Esophagus (tissue), 2 donors: Measurements from ENCODE around the gene RAC3. TPM values are rescaled to one million over a fixed set of nuclear protein-coding genes. Genes with fewer than 3 reads are reported as not detected.

ENCODE experiments used
- H3K27ac ChIP-seq, 2 donors: one replicate each; pipeline ENCODE4 v1.5.1; 2013; ENCODE audit warnings: low read depth in 2 of 2, mild to moderate bottlenecking in 2 of 2, inconsistent platforms in 1 of 2, low read length in 1 of 2, moderate library complexity in 1 of 2
- H3K27me3 ChIP-seq, 2 donors: one replicate each; pipeline ENCODE4 v1.6.1; 2013; ENCODE audit warnings: low read length in 2 of 2, control low read depth in 1 of 2, mild to moderate bottlenecking in 1 of 2; ENCODE audit not compliant: insufficient read depth in 2 of 2, control insufficient read depth in 1 of 2
- H3K36me3 ChIP-seq, 2 donors: one replicate each; pipeline ENCODE4 v1.6.1; 2013; ENCODE audit warnings: low read length in 1 of 2; ENCODE audit not compliant: control insufficient read depth in 2 of 2, insufficient read depth in 2 of 2
- H3K4me1 ChIP-seq, 2 donors: one replicate each; pipeline ENCODE4 v1.6.1; 2013; ENCODE audit warnings: low read length in 1 of 2; ENCODE audit not compliant: control insufficient read depth in 2 of 2, insufficient read depth in 2 of 2
- H3K4me3 ChIP-seq, 2 donors: one replicate each; pipeline ENCODE4 v1.5.1; 2013; ENCODE audit warnings: low read length in 2 of 2, mild to moderate bottlenecking in 2 of 2, low read depth in 1 of 2, moderate library complexity in 1 of 2
- H3K9me3 ChIP-seq, 2 donors: one replicate each; pipeline ENCODE4 v1.6.1; 2013; ENCODE audit warnings: mild to moderate bottlenecking in 2 of 2, low read depth in 1 of 2, low read length in 1 of 2, moderate library complexity in 1 of 2; ENCODE audit not compliant: control insufficient read depth in 2 of 2, insufficient read depth in 1 of 2
- WGBS, 2 donors: extraction: QIAGEN DNeasy Blood & Tissue Kit; methylation state at CpG; one replicate each; pipeline ENCODE4 v1.1.7; 2013; 5-methylcytosine and 5-hydroxymethylcytosine counted together
- polyA plus RNA-seq, 2 donors: library from polyadenylated mRNA; stranded (reverse); fragments of 200-250 nt; gene quantifications; one replicate each; pipeline ENCODE4 v1.2.3, GENCODE V29; 2013
- donor health status: healthy with polysubstance abuse.
- donor health status: Bipolar disorder and iron deficiency.

The RAC3 gene
- polyA plus RNA-seq, 2 donors = 7.1 to 9.6 TPM

DNA sequence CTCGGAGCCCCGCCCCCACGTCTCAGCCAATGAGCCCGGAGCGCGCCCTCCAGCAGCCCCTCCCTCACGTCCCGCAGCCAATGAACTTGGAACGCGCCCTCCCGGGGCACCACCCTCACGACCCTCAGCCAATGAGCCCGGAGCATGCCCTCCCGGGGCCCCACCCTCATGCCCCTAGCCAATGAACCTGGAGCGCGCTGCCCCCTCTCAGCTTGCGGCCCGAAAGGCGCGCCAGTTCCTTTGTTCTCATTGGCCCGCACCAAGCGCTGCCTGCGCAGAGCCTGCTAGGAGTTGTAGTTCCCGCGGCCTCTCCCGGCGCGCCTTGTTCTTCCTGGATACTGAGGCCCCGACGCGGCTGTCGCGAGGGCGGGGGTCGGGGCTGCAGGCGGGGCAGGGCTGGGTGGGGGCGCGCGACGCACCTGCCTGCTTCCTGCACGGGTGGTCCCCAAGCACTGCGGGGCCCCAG, 8.5 kb upstream of the RAC3 start, which contains the start of gene LRRC45:
LRRC45 (plus strand) TSS at position 325 of the 466 bp plus-strand sequence. CDS start 339 bp downstream, outside the sequence.
- H3K4me1 ChIP-seq = peaks cover 2 to 23% of the 10 kb centered on the region in 2 donors
- no peaks in the 10 kb centered on the region for H3K27me3 ChIP-seq
- peak within 1 kb of the TSS; percentile 68 to 78 for H3K27ac ChIP-seq
- H3K36me3 ChIP-seq = peaks cover 0 to 8% of the 10 kb centered on the region in 2 donors
- 0 to 1% methylated on average over 35 to 42 of the region's 42 CpGs for WGBS, 2 donors
- no peaks in the 10 kb centered on the region for H3K9me3 ChIP-seq
- peak within 1 kb of the TSS; percentile 82 to 93 for H3K4me3 ChIP-seq

DNA sequence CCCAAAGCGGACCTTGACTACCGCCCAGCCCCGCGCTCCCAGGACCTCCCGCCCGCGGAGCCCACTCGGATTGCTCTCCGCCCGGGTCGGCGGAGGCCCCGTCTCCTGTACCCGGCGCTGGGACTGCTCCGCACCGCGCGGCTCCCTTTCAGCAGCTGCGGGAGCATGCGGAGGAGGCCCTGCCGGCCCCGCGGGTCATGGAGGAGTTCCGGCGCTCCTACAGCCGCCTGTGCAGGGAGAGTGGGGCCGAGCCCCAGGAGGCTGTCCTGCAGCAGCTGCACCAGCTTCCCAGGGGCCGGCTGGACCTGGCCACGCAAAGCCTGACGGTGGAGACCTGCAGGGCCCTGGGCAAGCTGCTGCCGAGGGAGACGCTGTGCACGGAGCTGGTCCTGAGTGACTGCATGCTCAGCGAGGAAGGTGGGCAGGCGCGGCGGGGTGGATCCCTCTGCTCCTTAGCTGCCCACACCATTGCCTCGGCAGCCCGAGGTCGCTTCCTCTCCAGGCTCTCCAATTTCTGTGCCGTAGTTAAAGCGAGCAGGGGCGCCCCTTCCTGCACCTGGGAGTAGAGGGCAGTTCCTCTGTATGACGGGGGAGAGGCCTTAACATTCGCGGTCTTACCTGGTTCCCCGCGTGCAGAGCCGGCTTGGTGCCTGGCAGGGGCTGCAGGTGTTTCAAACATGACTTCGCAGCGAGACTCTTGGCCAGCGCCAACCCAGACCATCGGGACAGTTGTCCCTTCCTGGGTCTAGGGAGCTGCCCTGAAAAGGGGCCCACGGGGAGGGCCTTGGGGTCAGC, 7.8 kb upstream of the RAC3 start:
- H3K4me1 ChIP-seq = peaks cover 2 to 23% of the 10 kb centered on the region in 2 donors

DNA sequence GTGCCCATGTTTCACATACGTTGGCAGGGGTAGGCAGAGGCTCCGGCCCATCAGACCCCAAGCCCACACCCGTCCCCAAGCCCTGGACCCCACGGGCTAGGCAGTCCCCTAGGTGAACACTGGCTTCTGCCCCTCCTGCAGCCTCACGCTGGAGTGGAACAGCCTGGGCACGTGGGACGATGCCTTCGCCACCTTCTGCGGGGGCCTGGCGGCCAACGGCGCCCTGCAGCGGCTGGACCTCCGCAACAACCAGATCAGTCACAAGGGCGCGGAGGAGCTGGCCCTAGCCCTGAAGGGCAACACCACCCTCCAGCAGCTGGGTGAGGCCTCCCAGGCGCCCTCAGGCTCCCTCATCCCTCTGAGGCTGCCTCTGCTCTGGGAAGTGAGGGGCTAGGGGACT, 6.6 kb upstream of the RAC3 start:
- H3K4me3 ChIP-seq = no peak overlapping the region
- no peaks in the 10 kb centered on the region for H3K27me3 ChIP-seq
- H3K4me1 ChIP-seq = peaks cover 2 to 27% of the 10 kb centered on the region in 2 donors
- 95% methylated on average over 17 of the region's 17 CpGs for WGBS, 2 donors
- H3K36me3 ChIP-seq = peaks cover 0 to 17% of the 10 kb centered on the region in 2 donors
- H3K9me3 ChIP-seq = no peaks in the 10 kb centered on the region
- H3K27ac ChIP-seq = no peak overlapping the region

More for the DNA sequence above, 7.8 kb upstream of the RAC3 start:
- peaks cover 0 to 8% of the 10 kb centered on the region in 2 donors for H3K36me3 ChIP-seq
- H3K9me3 ChIP-seq = no peaks in the 10 kb centered on the region
- peak overlapping the region; percentile 58 to 76 for H3K4me3 ChIP-seq
- H3K27me3 ChIP-seq = no peaks in the 10 kb centered on the region
- no peak overlapping the region for H3K27ac ChIP-seq
- 5 to 7% methylated on average over 38 to 55 of the region's 55 CpGs for WGBS, 2 donors

DNA sequence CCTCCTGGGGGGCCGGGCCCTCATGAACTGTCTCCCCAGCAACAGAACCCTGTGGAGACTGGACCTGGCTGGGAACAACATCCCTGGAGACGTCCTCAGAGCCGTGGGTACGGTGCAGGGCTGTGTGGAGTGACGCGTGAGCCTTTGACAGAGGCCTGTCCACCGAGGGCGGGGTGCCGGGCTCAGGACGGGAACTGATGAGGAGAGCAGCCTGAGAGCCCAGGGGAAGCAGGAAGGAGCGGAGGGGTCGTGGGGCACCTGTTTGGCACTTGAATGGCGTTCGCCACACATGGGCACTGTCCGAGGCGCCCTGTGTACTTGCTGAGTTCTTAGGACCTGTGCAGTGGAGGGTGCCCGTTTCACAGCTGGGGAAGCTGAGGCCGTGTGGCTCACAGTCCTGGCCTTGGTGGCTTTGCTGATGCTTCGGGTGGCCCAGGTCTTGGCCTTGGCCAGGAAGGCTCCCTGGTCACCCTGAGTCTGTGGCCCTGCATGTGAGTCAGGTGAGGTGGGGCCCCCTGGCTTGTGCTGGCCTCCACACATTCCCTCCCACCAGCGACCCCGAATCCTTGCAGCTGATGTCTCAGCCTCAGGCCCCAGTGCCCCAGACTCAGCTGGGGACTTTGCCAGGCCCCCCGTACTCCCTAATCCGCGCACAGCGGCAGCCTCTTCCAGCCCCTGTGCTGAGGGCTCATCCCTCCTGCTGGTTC, 5.9 kb upstream of the RAC3 start:
- Histone ChIP-seq H3K9me3 (no peaks in the 10 kb centered on the region), H3K36me3 (peaks cover 0 to 17% of the 10 kb centered on the region in 2 donors), H3K27me3 (no peaks in the 10 kb centered on the region), H3K27ac (no peak overlapping the region), H3K4me1 (peaks cover 6 to 32% of the 10 kb centered on the region in 2 donors), H3K4me3 (no peak overlapping the region)
- WGBS, 2 donors = 94% methylated on average over 25 of the region's 25 CpGs

DNA sequence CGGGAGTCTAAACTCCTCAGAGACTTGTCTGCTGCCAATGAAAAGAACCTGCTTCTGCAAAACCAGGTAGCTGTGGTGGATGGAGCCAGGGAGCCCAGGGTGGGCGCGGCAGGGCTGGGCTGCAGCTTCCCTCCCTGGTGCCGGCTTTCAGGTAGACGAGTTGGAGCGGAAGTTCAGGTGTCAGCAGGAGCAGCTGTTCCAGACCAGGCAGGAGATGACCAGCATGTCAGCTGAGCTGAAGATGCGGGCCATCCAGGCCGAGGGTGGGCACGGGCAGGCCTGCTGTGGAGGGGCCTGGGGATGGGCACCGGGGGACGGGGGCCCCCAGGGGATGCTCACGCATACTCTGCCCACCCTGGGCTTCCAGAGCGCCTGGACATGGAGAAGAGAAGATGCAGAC, 3.2 kb upstream of the RAC3 start:
- H3K36me3 ChIP-seq = peaks cover 0 to 17% of the 10 kb centered on the region in 2 donors
- no peaks in the 10 kb centered on the region for H3K27me3 ChIP-seq
- H3K9me3 ChIP-seq = no peaks in the 10 kb centered on the region
- H3K4me3 ChIP-seq = no peak overlapping the region
- peaks cover 7 to 23% of the 10 kb centered on the region in 2 donors for H3K4me1 ChIP-seq
- no peak overlapping the region for H3K27ac ChIP-seq
- WGBS, 2 donors = 93% methylated on average over 13 of the region's 13 CpGs

DNA sequence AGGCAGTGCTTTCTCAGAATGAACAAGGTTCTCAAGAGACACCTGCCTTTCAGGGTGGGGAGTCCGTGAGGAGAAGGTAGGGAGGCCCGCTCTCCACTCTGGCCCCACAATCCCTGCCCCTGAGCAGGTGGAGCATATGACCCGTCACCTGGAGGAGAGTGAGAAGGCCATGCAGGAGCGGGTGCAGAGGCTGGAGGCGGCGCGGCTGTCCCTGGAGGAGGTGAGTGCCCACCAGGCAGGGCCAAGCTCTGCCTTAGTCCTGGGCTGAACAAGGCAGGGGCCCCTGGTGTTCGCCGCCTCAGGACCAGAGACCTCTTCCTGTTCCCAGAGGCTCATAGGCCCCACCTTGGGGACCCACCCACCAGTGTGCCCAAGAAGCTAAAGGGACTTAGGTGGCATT, 2.5 kb upstream of the RAC3 start:
- Histone ChIP-seq H3K9me3 (no peaks in the 10 kb centered on the region), H3K4me1 (peaks cover 7 to 18% of the 10 kb centered on the region in 2 donors), H3K4me3 (no peak overlapping the region), H3K36me3 (peaks cover 0 to 17% of the 10 kb centered on the region in 2 donors), H3K27ac (no peak overlapping the region), H3K27me3 (no peaks in the 10 kb centered on the region)
- WGBS, 2 donors = 93 to 97% methylated on average over 9 of the region's 9 CpGs

DNA sequence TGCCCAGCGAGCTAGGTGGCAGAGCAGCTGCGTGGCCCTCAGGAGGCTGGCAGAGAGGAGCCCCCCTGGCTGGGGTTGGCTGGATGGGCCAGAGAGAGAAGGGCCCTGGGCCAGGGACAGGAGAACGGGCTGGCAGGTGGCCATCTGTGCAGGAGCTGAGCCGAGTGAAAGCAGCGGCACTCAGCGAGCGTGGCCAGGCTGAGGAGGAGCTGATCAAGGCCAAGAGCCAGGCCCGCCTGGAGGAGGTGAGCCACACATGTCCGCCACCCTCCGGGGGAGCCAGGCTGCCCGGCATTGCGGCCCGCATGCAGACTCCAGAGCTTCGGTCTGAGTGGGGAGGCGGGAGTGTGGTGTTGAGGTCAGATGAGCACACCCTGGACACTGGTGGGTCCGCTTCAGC, 2.1 kb upstream of the RAC3 start:
- Histone ChIP-seq H3K27me3 (no peaks in the 10 kb centered on the region), H3K4me3 (no peak overlapping the region), H3K36me3 (peaks cover 0 to 17% of the 10 kb centered on the region in 2 donors), H3K4me1 (peaks cover 7 to 15% of the 10 kb centered on the region in 2 donors), H3K9me3 (no peaks in the 10 kb centered on the region), H3K27ac (no peak overlapping the region)
- WGBS, 2 donors = 82 to 89% methylated on average over 16 of the region's 16 CpGs

DNA sequence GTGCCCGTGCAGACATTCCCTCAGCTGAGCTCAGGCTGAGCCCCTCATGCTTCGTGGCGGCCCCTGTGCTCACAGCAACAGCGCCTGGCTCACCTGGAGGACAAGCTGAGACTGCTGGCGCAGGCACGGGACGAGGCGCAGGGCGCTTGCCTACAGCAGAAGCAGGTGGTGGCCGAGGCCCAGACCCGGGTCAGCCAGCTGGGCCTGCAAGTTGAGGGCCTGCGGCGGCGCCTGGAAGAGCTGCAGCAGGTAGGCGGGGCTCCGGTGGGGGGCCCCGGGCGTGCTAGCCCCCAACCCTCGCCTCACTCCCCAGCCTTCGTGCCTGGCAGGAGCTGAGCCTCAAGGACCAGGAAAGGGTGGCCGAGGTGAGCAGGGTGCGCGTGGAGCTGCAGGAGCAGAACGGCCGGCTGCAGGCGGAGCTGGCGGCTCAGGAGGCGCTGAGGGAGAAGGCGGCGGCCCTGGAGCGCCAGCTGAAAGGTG, 1.4 kb upstream of the RAC3 start:
- no peaks in the 10 kb centered on the region for H3K9me3 ChIP-seq

DNA sequence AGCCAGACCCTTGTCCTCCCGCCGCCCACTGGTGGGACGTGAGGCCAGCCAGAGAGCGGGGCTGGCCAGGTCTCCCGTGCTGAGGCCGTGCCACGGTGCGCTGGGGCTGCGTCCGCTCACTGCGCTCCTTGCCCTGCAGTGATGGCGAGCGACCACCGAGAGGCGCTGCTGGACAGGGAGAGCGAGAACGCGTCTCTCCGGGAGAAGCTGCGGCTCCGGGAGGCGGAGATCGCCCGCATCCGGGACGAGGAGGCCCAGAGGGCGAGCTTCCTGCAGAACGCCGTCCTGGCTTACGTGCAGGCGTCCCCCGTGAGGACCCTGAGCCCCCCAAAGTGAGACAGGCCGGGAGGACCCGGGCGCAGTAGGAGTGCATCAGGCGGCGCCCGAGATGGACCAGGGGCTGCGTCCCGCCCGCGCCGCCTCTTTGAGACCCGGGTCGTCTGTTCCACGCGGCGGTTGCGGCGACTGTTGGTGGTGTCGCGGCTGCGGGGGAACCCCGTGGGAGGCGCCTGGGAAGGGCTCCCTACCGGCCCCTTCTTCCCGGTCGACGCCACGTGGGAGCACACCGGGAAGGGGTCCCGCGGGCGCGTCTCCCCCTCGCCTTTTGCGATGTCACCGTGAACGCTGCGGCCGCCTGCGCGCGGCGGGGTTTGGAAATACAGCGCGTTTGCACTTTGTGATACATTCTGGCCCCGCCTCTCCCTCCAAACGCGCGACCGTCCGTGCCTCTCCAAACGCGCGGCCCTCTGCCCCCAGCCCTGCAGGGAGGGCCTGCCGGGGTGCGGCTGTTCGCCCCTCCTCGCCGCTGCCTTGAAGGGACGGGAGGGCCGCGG, 792 bp upstream of the RAC3 start:
- Histone ChIP-seq H3K27me3 (no peaks in the 10 kb centered on the region), H3K36me3 (peaks cover 3 to 16% of the 10 kb centered on the region in 2 donors), H3K27ac (peak overlapping the region; percentile 61 to 84), H3K9me3 (no peaks in the 10 kb centered on the region), H3K4me3 (peak overlapping the region; percentile 38 to 47), H3K4me1 (peaks cover 7 to 15% of the 10 kb centered on the region in 2 donors)
- WGBS, 2 donors = 1% methylated on average over 91 to 94 of the region's 94 CpGs

More for the DNA sequence above, 1.4 kb upstream of the RAC3 start:
- Histone ChIP-seq H3K36me3 (peaks cover 0 to 17% of the 10 kb centered on the region in 2 donors), H3K4me1 (peaks cover 7 to 15% of the 10 kb centered on the region in 2 donors), H3K27ac (no peak overlapping the region), H3K27me3 (no peaks in the 10 kb centered on the region), H3K4me3 (no peak overlapping the region)
- WGBS, 2 donors = 61 to 62% methylated on average over 31 of the region's 31 CpGs
